Spinal cord (tissue), 10 donors: ENCODE measurements around the gene C19orf85. TPM values are rescaled to one million over a fixed set of nuclear protein-coding genes. Genes with fewer than 3 reads are reported as not detected.
"Not testable (repeated sequence)": the region's sequence is repeated elsewhere in the genome, so short reads cannot be mapped to it uniquely, and the experiment has no call there.

Source experiments
- DNase-seq, 6 donors: peaks; one replicate each; pipeline versions ENCODE4 v3.0.0 to v3.0.0-alpha.2; 2013 to 2015; ENCODE audit warnings: low spot score in 6 of 6, low read depth in 4 of 6
- H3K27ac ChIP-seq: one replicate; pipeline ENCODE4 v1.5.1; 2013; ENCODE audit warnings: low read depth, low read length, control low read depth
- H3K27me3 ChIP-seq: one replicate; pipeline ENCODE4 v1.6.1; 2013; ENCODE audit warnings: low read length; ENCODE audit not compliant: control insufficient read depth, insufficient read depth
- H3K36me3 ChIP-seq: one replicate; pipeline ENCODE4 v1.6.1; 2013; ENCODE audit warnings: low read length; ENCODE audit not compliant: control insufficient read depth, insufficient read depth
- H3K4me1 ChIP-seq: one replicate; pipeline ENCODE4 v1.6.1; 2013; ENCODE audit warnings: low read length; ENCODE audit not compliant: control insufficient read depth, insufficient read depth
- H3K4me3 ChIP-seq: one replicate; pipeline ENCODE4 v1.5.1; 2013; ENCODE audit warnings: low read depth, low read length, control low read depth
- H3K9me3 ChIP-seq: one replicate; pipeline ENCODE4 v1.6.1; 2013; ENCODE audit warnings: low read length; ENCODE audit not compliant: control insufficient read depth, insufficient read depth
- WGBS: methylation state at CpG from one replicate; pipeline ENCODE4 v1.1.5; 2013; ENCODE audit warnings: missing lambda C conversion rate; ENCODE audit not compliant: insufficient coverage; 5-methylcytosine and 5-hydroxymethylcytosine counted together
- polyA plus RNA-seq, 2 donors: library from polyadenylated mRNA; unstranded; fragments of 120-200 nt; gene quantifications; one replicate each; pipeline ENCODE4 v1.2.1, GENCODE V29; 2013; ENCODE audit not compliant: insufficient read length in 2 of 2
- total RNA-seq, 2 donors: library from RNA; depleted of rRNA in 1 of 2; stranded (reverse); fragments of 120-200 nt in 1 of 2; fragments of >200 nt in 1 of 2; gene quantifications; one replicate each; pipeline versions ENCODE4 v1.2.3 to v1.2.4, GENCODE V29; 2013 to 2014
- donor health status: healthy.

Gene C19orf85
- total and polyA plus RNA-seq, 4 donors = not detected

DNA sequence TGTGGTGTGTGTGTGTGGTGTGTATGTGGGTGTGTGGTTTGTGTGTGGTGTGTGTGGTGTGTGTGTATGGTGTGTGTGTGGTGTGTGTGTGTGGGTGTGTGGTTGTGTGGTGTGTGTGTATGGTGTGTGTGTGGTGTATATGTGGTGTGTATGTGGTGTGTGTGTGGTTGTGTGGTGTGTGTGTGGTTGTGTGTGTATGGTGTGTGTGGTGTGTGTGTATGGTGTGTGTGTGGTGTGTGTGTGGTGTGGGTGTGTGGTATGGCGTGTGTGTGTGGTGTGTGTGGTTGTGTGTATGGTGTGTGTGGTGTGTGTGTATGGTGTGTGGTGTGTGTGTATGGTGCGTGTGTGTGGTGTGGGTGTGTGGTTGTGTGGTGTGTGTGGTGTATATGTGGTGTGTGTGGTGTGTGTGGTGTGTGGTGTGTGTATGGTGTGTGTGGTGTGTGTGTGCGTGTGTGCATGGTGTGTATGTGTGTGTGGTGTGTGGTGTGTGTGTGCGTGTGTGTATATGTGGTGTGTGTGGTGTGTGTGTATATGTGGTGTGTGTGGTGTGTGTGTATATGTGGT lies 30.1 kb downstream of the C19orf85 start:
- H3K9me3 ChIP-seq = no peaks in the 10 kb centered on the region
- WGBS = 90% methylated on average over 2 of the region's 4 CpGs

DNA sequence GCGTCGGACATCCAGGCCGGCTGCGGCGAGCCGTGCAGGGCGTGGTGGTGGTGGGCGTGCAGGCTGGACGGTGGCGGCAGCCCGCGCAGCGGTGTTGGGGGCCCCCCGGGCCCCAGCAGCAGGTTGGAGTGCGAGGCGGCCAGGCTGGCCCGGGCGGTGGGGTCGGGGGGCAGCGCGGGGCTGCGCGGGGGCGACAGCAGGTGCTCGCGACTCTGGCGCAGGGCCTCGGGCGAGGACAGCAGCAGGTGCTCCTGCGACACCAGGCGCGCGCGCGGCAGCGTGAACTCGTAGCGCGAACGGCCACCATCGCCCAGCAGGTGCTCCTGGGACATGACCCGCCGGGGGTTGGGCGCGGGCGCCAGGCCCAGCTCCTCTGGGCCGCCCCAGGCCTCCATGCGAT lies 31.3 kb downstream of the C19orf85 start:
- Histone ChIP-seq H3K36me3 (peaks cover 66% of the 10 kb centered on the region), H3K4me1 (peaks cover 20% of the 10 kb centered on the region), H3K27me3 (peaks cover 2% of the 10 kb centered on the region), H3K27ac (no peak overlapping the region), H3K9me3 (no peaks in the 10 kb centered on the region), H3K4me3 (no peak overlapping the region)
- 19% methylated on average over 48 of the region's 48 CpGs for WGBS
- no peak for DNase-seq

More for the DNA sequence above, 30.1 kb downstream of the C19orf85 start:
- Histone ChIP-seq H3K27ac (no peak overlapping the region), H3K27me3 (peaks cover 2% of the 10 kb centered on the region), H3K4me1 (peaks cover 11% of the 10 kb centered on the region), H3K36me3 (peaks cover 75% of the 10 kb centered on the region), H3K4me3 (no peak overlapping the region)
- DNase-seq = no peak

DNA sequence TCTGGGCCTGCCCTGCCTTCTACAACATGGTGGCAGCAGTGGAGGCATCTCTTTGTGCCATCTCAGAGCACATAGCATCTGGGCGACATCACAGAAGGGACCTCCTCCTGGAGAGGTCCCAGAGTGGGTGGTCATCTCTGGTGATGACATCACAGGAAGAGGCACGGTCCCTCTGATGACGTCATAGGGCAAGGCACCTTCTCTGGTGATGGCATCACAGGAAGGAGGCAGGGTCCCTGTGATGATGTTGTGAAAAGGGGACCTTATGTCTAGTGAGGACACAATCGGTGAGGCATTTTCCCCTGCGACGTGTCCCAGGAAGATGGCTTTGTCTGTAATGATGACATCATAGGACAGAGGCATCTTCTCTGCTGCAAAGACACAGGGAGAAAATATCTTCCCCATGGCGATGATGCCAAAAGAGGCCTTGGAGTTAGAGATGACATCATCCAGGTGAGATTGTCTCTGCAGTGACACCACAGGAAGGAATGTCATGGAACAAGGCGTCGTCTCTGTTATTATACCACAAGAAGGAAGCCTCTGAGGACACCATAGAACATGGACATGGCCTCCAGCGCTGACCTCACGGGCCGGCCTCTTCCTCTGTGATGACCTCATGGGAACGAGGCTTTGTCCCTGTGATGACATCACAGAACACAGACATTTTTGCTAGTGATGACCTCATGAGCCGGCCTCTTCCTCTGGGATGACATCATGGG lies 32.2 kb downstream of the C19orf85 start:
- Histone ChIP-seq H3K36me3 (peaks cover 57% of the 10 kb centered on the region), H3K27me3 (peaks cover 2% of the 10 kb centered on the region), H3K4me1 (peaks cover 21% of the 10 kb centered on the region), H3K27ac (no peak overlapping the region), H3K9me3 (no peaks in the 10 kb centered on the region), H3K4me3 (no peak overlapping the region)
- WGBS = 89% methylated on average over 12 of the region's 14 CpGs
- no peak for DNase-seq

DNA sequence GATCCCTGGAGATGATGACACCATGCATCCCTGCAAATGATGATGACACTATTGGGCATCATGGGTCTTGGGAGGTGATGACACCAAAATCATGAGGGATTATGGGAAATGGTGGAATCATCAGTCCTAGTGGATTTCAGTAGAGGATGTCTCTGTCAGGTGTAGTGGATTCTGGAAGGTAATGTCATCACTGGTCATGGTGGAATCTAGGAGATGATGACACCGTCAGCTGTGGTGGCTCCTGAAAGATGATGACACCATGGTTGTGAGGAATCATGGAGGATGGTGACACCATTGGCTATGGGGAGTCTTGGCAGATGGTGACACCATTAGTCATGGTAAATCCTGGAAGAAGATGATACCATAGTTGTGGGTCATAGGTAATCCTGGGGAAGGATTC lies 33.4 kb downstream of the C19orf85 start:
- 89% methylated on average over 1 of the region's 1 CpG for WGBS
- no peak overlapping the region for H3K27ac ChIP-seq

DNA sequence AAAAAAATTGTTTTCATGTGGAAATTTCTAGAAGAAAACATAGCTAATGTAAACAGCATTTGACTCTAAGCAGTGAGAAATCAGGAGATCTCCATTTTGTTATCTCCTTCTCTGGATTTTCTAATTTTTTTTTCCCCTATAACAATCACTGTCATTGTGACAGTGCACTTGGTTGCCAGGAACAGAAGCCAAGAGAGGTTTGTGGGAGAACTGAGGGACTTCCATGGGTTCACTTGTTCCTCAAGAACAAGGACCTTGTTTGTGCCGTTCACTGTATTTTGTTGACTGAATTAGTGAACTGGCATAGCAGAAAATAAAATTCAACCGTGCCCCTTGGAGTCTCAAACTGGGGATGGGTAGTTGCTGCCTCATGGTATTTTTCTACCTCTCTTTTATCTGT lies 38.5 kb downstream of the C19orf85 start:
- peaks cover 13% of the 10 kb centered on the region for H3K36me3 ChIP-seq
- WGBS = 14% methylated on average over 2 of the region's 2 CpGs
- peak overlapping the region; percentile 91 for H3K27ac ChIP-seq
- peak in 2 of 6 donors; percentile 59 to 74 for DNase-seq
- H3K4me3 ChIP-seq = no peak overlapping the region
- peaks cover 42% of the 10 kb centered on the region for H3K4me1 ChIP-seq
- no peaks in the 10 kb centered on the region for H3K9me3 ChIP-seq
- no peaks in the 10 kb centered on the region for H3K27me3 ChIP-seq

More for the DNA sequence above, 33.4 kb downstream of the C19orf85 start:
- Histone ChIP-seq H3K9me3 (no peaks in the 10 kb centered on the region), H3K4me1 (peaks cover 25% of the 10 kb centered on the region), H3K27me3 (peaks cover 2% of the 10 kb centered on the region), H3K36me3 (peaks cover 49% of the 10 kb centered on the region), H3K4me3 (no peak overlapping the region)
- no peak for DNase-seq

DNA sequence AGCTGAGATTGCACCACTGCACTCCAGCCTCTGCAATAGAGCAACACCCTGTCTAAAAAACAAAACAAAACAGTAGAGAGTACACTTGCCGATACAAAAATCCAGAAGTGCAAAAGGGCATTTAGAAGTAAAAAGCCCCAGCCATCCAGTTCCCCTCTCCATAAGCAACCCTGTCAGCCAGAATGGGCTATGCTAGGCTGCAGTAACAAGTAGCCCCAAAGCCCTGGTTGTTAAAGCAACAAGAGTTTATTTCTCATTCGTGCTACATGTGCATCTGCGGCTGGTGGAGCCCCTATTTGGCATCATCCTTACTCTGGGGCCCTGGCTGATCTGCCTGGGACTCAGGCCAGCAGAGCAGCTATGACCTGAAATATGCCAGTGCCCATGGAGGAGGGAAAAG lies 40.0 kb downstream of the C19orf85 start:
- H3K27me3 ChIP-seq = no peaks in the 10 kb centered on the region
- H3K4me1 ChIP-seq = peaks cover 36% of the 10 kb centered on the region
- 70% methylated on average over 3 of the region's 3 CpGs for WGBS
- H3K36me3 ChIP-seq = peaks cover 3% of the 10 kb centered on the region
- H3K27ac ChIP-seq = no peak overlapping the region
- H3K4me3 ChIP-seq = no peak overlapping the region
- DNase-seq = no peak
- no peaks in the 10 kb centered on the region for H3K9me3 ChIP-seq

DNA sequence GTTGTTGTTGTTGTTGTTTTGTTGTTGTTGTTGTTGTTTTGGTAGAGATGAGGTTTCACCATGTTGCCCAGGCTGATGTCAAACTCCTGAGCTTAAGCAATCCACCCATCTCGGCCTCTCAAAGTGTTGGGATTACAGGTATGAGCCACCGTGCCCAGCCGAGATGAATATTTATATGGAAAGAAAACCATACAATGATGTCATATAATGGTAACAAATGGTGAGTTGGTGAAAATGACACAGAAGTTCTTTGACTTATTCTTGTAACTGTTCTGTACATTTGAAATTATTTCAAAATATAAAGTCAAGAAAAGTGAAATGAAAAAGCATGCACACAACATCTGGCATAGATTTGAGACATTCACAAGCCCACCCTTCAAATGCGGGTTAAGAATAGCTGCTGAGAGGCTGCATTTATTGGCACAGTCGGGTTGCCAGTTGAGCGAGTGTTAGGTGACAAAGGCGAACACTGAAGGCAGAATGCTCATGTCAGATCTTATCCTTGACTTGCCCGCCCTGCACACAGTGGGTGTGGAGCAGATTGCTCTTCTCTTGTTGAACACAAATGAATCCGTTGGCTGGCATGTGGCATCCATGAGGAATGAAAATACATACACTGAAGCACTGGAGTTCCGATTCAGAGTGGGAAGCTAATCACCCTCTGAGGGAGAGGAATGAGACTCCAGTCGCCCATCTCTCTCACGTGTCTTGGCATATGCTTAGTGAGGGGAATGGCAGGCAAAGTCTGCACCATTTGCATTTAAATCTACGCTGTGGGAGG lies 41.1 kb downstream of the C19orf85 start:
- H3K4me1 ChIP-seq = peaks cover 29% of the 10 kb centered on the region
- no peak overlapping the region for H3K4me3 ChIP-seq
- H3K27ac ChIP-seq = no peak overlapping the region
- DNase-seq = peak in 1 of 6 donors; percentile 90
- 38% methylated on average over 8 of the region's 13 CpGs for WGBS
- no peaks in the 10 kb centered on the region for H3K36me3 ChIP-seq
- no peaks in the 10 kb centered on the region for H3K9me3 ChIP-seq
- H3K27me3 ChIP-seq = no peaks in the 10 kb centered on the region

DNA sequence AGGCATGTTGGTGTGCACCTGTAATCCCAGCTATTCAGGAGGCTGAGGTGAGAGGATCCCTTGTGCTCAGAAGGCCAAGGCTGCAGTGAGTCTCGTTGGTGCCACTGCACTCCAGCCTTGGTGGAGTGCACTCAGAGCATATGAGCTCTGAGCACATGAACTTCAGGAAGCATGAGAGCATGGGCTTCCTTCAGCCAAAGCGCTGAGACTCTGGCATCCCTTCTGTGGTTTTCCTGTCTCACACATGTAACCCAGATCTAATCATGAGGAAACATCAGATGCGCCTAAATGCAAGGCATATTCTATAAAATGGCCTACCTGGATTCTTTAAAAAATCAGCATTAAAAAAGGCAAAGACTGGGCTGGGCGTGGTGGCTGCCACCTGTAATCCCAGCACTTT lies 43.3 kb downstream of the C19orf85 start:
- not testable (repeated sequence) for H3K9me3 ChIP-seq, H3K4me3 ChIP-seq, H3K36me3 ChIP-seq, H3K27ac ChIP-seq, DNase-seq, H3K27me3 ChIP-seq
- H3K4me1 ChIP-seq = peaks cover 21% of the 10 kb centered on the region
- WGBS = 89% methylated on average over 2 of the region's 4 CpGs

DNA sequence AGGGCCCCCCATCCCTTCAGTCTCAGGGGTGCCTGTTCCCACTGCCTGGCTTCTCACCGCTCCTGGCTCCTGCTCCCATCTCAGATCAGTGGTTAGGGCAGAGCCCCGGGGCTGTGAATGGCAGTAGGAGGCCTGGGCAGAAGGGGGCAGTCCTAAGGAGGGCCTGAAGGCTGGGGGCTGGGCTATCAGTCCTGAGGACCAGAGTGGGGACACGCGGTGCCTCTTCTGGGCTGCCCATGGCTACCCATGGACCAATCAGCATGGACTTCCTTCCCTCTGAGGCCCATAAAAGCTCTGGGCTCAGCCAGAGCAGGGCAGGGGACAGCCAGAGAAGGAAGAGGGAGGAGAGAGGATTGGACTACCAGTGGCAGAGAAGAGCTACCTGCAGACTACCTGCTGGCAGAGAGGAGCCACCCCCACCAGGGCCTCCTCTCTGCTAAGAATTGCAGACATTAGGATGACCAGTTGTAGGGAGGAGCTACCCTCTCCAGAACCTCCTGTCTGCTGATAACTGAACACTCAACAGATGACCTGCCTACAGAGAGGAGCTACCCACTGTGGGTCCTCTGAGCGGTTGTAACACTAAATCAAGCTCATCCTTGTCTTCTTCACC lies 44.8 kb downstream of the C19orf85 start:
- no peak overlapping the region for H3K27ac ChIP-seq
- no peak overlapping the region for H3K4me3 ChIP-seq
- H3K9me3 ChIP-seq = no peaks in the 10 kb centered on the region
- DNase-seq = no peak
- no peaks in the 10 kb centered on the region for H3K36me3 ChIP-seq
- no peaks in the 10 kb centered on the region for H3K27me3 ChIP-seq
- WGBS = 77% methylated on average over 5 of the region's 5 CpGs
- H3K4me1 ChIP-seq = peaks cover 16% of the 10 kb centered on the region
